Stimulated activated CD4-positive, alpha-beta T cell treated with anti-CD3 and anti-CD28 coated beads, Interleukin-4, amount 100 ng/mL, for 4 hours (primary cell): Measurements from ENCODE around the gene CD302.
"Not testable (repeated sequence)": the region's sequence is repeated elsewhere in the genome, so short reads cannot be mapped to it uniquely, and the experiment has no call there.

Experiments
- DNase-seq, 2 experiments: peaks; one replicate each; pipeline ENCODE4 v3.0.0-alpha.2; 2020

The CD302 gene

GRCh38 chr2:159792599-159792998, 5.4 kb downstream of the CD302 start:
- no peak for DNase-seq

GRCh38 chr2:159792036-159792435, 6.0 kb downstream of the CD302 start:
- no peak for DNase-seq

GRCh38 chr2:159790323-159790722, 7.7 kb downstream of the CD302 start:
- no peak for DNase-seq

- DNase-seq, result no peak
Observed at GRCh38 chr2:159788253-159788652, 9.8 kb downstream of the CD302 start.

GRCh38 chr2:159787647-159788046, 10.4 kb downstream of the CD302 start:
- DNase-seq, result not testable (repeated sequence)

GRCh38 chr2:159786938-159787337, 11.1 kb downstream of the CD302 start:
- DNase-seq, result no peak

- DNase-seq, result no peak
Observed at GRCh38 chr2:159785195-159785594, 12.8 kb downstream of the CD302 start.

GRCh38 chr2:159784744-159785143, 13.3 kb downstream of the CD302 start:
- not testable (repeated sequence) for DNase-seq

- DNase-seq, result no peak
Observed at GRCh38 chr2:159783556-159783955, 14.5 kb downstream of the CD302 start.

- DNase-seq, result no peak
Observed at GRCh38 chr2:159776321-159776720, 21.7 kb downstream of the CD302 start.

- no peak for DNase-seq
Observed at GRCh38 chr2:159775021-159775420, 23.0 kb downstream of the CD302 start.

- no peak for DNase-seq
Observed at GRCh38 chr2:159774370-159774990, 23.5 kb downstream of the CD302 start.

- DNase-seq, result no peak
Observed at GRCh38 chr2:159773886-159774285, 24.1 kb downstream of the CD302 start.

- DNase-seq, result no peak
Observed at GRCh38 chr2:159773426-159773825, 24.6 kb downstream of the CD302 start.

- no peak for DNase-seq
Observed at GRCh38 chr2:159769147-159769546, 28.9 kb downstream of the CD302 start.

GRCh38 chr2:159762075-159762474, 35.9 kb downstream of the CD302 start:
- no peak for DNase-seq

GRCh38 chr2:159760326-159760725, 37.7 kb downstream of the CD302 start:
- DNase-seq, result no peak

- no peak for DNase-seq
Observed at GRCh38 chr2:159759577-159759976, 38.4 kb downstream of the CD302 start.

GRCh38 chr2:159758686-159759085, 39.3 kb downstream of the CD302 start:
- no peak for DNase-seq

- DNase-seq, result no peak
Observed at GRCh38 chr2:159758239-159758638, 39.8 kb downstream of the CD302 start.

- peak in 1 of 2 experiments; percentile 15 for DNase-seq
Observed at GRCh38 chr2:159755788-159756187, 42.2 kb downstream of the CD302 start.

- no peak for DNase-seq
Observed at GRCh38 chr2:159755014-159755413, 43.0 kb downstream of the CD302 start.

- DNase-seq, result no peak
Observed at GRCh38 chr2:159753797-159754196, 44.2 kb downstream of the CD302 start.

- DNase-seq, result no peak
Observed at GRCh38 chr2:159750873-159751272, 47.1 kb downstream of the CD302 start.

GRCh38 chr2:159748089-159748488, 49.9 kb downstream of the CD302 start:
- no peak for DNase-seq
